CD4-positive, alpha-beta T cell treated with Interleukin-17A for 1 hour (primary cell): ENCODE measurements around the gene OR3A2.
"Not testable (repeated sequence)": the region's sequence is repeated elsewhere in the genome, so short reads cannot be mapped to it uniquely, and the experiment has no call there.

Experiments used
- DNase-seq: peaks from one replicate; pipeline ENCODE4 v3.0.0-alpha.2; 2020

The OR3A2 gene

GRCh38 chr17:3282901-3283300 is 103.2 kb downstream of the OR3A2 start:
- no peak for DNase-seq

DNA sequence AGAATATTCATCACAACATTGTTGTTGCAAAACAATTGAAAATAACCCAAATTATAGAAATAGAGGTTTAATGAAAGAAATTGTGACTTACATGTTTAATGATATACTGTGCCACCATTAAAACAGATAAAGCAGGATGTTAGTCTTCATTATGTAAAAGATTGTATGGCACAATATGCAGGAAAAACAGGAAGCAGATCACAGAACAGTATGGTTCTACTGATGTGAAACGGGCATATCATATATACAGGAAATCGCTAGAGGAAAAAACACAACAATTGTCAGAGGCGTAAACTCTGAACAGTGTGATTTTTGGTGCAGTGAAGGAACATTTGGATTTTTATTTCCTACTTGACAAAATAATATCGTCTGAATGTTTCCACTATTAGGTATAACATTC is 110.0 kb downstream of the OR3A2 start:
- DNase-seq = no peak

- DNase-seq = no peak
These were observed 114.8 kb downstream of the OR3A2 start for GRCh38 chr17:3271072-3271848.

DNA sequence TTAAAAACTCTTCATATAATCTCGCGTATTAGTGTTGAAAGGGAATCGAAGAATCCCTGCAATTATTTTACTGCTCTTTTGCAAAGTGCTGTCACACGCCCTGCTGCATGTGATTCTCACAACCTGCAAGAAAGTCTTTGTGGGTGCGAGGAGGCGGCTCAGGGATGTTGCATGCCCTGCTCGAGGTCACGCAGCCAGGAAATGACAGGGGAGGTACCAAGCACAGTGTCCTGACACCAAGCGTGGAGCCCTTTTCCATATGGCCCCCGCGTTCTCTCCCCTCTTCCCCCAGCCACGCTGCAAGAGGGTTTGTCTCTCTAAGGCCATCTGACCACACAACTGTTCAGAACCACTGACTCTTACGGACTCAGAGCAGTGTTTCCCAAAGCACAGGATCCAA is 125.5 kb downstream of the OR3A2 start:
- DNase-seq = no peak

- DNase-seq = no peak
These were observed 125.9 kb downstream of the OR3A2 start for GRCh38 chr17:3260163-3260562.

GRCh38 chr17:3256575-3256974 is 129.5 kb downstream of the OR3A2 start:
- DNase-seq = no peak

DNA sequence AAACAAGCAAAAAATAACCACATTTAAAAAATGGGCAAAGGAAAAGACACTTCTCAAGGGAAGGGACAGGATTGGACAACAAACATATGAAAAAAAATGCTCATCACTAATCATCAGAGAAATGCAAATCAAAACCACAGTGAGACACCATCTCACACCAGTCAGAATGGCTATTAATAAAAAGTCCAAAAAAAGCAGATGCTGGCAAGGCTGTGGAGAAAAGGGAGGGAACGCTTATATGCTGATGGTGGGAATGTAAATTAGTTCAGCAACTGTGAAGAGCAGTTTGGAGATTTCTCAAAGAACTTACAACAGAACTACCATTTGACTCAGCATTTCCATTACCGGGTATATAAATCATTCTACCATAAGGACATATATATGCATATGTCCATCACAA is 137.1 kb downstream of the OR3A2 start:
- not testable (repeated sequence) for DNase-seq

DNA sequence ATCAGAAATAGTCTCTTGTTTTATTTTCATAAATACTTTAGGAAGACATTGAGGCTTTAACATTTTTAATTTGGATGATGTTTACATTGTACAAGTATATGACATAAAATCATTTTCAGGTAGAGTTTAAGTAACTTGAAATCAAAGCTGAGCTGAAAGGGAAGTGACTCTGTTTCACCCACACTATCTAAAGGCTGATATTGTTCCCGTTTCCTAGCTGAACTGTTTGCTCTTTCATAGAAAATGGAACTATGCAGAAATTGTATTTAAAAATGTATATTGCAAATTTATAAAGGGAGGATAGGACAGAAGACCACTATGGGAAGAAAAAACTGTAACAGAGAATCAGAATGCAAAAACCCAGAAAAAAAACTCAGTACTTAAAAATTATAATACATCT is 141.3 kb downstream of the OR3A2 start:
- not testable (repeated sequence) for DNase-seq

DNA sequence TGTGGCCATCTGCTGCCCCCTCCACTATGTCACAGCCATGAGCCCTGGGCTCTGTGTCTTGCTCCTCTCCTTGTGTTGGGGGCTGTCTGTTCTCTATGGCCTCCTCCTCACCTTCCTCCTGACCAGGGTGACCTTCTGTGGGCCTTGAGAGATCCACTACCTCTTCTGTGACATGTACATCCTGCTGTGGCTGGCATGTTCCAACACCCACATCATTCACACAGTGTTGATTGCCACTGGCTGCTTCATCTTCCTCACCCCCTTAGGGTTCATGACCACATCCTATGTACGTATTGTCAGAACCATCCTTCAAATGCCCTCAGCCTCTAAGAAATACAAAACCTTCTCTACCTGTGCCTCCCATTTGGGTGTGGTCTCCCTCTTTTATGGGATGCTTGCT is 145.1 kb downstream of the OR3A2 start:
- not testable (repeated sequence) for DNase-seq

- DNase-seq = peak; percentile 19
These were observed 147.4 kb downstream of the OR3A2 start for GRCh38 chr17:3238685-3239084.

GRCh38 chr17:3232300-3232699 is 153.8 kb downstream of the OR3A2 start:
- not testable (repeated sequence) for DNase-seq
